GM18520 (cell line): ENCODE results near the gene DAGLA.

Source experiments
- ATAC-seq: cut with Tn5 transposase; IDR thresholded peaks from one replicate; pipeline ENCODE4 v1.9.1; 2021; ENCODE audit not compliant: unreplicated experiment

The DAGLA gene

GRCh38 chr11:61690706-61691379 is 10.7 kb downstream of the DAGLA start:
- ATAC-seq, result no peak

- no peak for ATAC-seq
Observed at GRCh38 chr11:61691380-61692156, 11.4 kb downstream of the DAGLA start.

GRCh38 chr11:61693922-61694601 is 13.9 kb downstream of the DAGLA start:
- no peak for ATAC-seq

GRCh38 chr11:61694602-61694939 is 14.4 kb downstream of the DAGLA start:
- no peak for ATAC-seq

- ATAC-seq, result no peak
Observed at GRCh38 chr11:61694946-61695706, 14.9 kb downstream of the DAGLA start.

- peak; percentile 55 for ATAC-seq
Observed at GRCh38 chr11:61695917-61696316, 15.7 kb downstream of the DAGLA start.

GRCh38 chr11:61696602-61697001 is 16.4 kb downstream of the DAGLA start:
- ATAC-seq, result no peak

- no peak for ATAC-seq
Observed at GRCh38 chr11:61697078-61697502, 16.9 kb downstream of the DAGLA start.

- ATAC-seq, result no peak
Observed at GRCh38 chr11:61697764-61698163, 17.6 kb downstream of the DAGLA start.

- ATAC-seq, result no peak
Observed at GRCh38 chr11:61698173-61698948, 18.2 kb downstream of the DAGLA start.

GRCh38 chr11:61699737-61700160 is 19.6 kb downstream of the DAGLA start:
- ATAC-seq, result no peak

GRCh38 chr11:61700212-61700611 is 20.0 kb downstream of the DAGLA start:
- ATAC-seq, result no peak

GRCh38 chr11:61700720-61701119 is 20.5 kb downstream of the DAGLA start:
- ATAC-seq, result no peak

- no peak for ATAC-seq
Observed at GRCh38 chr11:61701242-61701886, 21.2 kb downstream of the DAGLA start.

- ATAC-seq, result no peak
Observed at GRCh38 chr11:61702701-61703312, 22.6 kb downstream of the DAGLA start.

GRCh38 chr11:61704838-61705237 is 24.6 kb downstream of the DAGLA start:
- ATAC-seq, result no peak

- no peak for ATAC-seq
Observed at GRCh38 chr11:61706452-61707400, 26.5 kb downstream of the DAGLA start.

- no peak for ATAC-seq
Observed at GRCh38 chr11:61707574-61707973, 27.4 kb downstream of the DAGLA start.
